ENCODE results near the gene METTL25B.
A peak's percentile ranks its signal among the peaks of the same experiment; 100 is the strongest.

Gene METTL25B

DNA sequence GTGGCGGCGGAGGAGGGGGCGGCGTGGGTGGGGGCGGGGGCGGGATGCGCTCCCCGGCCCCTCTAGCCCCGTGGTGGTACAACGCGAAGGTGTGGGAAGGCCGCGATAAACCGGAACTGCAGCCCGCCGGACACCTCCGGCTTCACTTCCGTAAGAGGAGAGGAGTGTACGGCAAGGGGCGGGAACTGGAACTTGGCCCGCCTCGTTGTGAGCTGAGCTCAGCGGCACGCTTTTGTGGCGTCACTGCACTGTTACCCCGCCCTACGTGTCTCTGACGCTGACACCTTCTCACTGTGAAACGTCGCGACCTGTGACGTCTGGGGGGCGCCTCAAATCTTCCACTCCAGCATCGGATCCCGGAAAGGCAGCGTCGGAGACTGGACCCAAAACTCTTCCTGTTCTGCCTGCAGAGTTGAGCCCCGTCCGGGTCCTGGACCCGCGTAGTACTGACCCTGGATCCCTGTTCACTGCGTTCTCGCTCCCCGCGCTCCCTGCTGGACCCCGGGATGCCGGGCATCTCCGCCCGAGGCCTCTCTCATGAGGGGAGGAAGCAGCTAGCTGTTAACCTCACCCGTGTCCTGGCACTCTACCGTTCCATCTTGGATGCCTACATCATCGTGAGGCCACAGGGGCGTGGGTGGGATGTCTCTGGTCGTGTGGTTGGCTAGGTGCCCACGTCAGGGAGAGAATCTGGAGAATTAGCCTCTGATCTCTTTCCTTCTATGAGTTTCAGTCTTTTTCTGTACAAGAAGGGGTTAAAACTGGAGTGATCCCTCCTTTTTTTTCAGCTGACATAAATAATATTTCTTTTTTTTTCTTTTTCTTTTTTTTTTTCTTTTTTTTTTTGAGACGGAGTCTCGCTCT, 562 bp downstream of the METTL25B start, which contains the start of gene ISG20L2:
TSS of gene ISG20L2 (minus strand) at position 168 of the 864 bp plus-strand sequence. CDS start 1,114 bp downstream, outside the sequence.
- DNase-seq, result peak; percentile 97 to 99 (median 99)

DNA sequence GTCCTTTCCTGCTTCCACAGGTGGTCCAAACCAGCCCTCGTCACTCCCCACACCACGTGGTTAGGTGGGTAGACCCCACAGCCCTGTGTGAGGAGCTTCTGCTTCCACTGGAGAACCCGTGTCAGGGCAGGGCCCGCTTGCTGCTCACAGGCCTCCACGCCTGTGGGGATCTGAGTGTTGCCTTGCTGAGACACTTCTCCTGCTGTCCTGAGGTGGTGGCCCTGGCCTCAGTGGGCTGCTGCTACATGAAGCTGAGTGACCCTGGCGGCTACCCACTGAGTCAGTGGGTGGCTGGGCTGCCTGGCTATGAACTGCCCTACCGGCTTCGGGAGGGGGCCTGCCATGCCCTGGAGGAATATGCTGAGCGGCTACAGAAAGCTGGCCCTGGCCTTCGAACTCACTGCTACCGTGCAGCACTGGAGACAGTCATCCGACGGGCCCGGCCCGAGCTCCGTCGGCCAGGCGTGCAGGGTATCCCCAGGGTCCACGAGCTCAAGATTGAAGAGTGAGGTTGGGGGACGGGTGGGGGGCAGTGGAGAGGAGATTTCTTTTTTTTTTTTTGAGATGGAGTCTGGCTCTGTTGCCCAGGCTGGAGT, 5.8 kb downstream of the METTL25B start:
- DNase-seq, result no peak

DNA sequence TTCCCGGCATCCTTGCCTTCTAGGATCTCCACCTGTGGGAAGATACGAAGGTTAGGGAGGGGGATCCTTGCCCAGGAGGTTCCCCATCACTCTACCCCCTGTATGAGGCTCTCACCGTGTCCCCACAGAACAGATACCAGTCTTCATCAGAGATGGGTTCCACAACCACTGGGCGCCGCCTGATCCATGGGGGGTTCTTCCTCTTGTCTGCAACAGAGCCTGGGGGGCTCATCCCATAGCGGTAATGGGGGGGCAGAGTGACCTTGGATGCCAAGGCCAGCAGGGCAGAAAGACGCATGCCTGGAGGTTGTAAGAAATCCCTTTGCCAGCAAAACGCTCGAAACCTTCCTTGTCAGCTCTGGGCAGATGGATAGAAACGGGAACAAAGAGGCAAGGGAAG, 10.1 kb downstream of the METTL25B start:
- DNase-seq, result no peak

DNA sequence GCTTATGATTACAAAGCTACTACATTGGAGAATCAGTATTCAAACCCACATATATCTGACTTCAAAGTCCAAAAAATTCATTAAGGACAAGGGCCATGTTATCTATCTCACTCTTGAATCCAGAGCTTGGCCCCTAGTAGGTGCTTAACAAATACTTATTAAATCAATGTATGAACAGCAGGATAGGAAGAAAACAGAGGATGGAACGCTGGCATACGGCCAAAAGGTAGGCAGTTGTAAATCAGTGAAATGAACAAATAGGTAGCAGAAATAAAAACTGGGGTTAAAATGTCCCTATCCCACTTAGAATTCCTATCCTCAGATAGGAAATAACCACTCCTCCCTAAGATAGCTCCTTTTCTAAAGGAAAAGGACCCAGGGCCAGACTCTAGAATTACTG, 10.6 kb downstream of the METTL25B start:
- no peak for DNase-seq

DNA sequence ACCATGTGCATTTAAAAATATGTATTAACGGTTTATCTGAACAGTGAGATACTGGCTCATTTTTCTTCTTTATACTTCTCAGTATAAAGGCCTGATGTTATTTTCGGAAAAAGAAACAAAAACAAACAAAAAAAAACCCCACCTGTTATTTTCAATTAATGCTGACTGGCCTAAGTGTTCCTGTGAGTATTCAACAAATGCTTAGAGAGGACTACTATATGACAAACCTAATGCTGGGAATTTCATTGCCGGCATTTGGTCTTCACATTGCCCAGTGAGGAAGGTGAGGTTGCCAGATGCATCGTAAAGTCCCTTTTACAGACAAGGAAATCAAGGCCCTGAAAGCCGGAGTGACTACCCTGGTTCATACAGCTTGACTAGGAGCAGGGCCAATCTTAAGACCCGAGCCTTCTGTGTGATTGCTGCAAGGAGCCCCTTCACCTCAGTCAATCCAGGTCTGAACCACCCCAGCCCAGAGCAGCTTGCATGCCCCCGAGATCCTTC, 12.0 kb downstream of the METTL25B start:
- DNase-seq, result no peak

DNA sequence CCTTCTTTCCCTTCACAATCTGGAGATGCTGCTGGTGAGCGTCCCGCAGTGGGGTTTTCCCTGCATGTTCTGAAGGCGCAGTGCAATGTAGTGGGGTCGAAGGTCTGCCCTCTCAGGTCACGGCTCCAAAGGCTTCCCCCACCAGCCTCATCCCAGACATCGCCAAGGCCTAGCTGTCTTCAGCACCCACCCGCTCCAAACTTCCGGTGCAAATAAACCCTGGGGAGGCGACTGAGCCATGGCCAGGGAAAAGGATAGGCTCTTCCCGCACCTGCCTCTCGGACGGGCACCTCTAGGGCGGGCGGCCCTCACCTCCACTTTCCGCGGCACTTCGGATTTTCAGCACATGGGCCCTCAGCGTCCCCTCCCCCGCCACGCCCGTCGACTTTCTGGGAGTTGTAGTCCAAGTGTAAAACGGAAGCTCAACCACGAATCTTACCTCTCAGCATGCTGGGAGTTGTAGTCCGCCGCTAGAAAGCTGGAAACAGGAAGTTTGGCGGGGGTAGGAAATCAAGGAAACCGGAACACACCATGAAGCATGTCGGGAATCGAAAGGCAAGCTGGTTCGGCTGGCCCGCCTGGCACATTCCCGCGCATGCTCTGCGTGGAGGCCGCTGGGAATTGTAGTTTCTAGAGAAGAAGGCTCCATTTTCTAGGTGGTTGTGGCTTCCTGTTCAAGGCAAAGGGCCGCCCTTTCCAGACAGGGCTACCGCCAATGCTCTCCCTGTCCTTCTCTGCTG, 12.6 kb downstream of the METTL25B start, which contains the start of gene MRPL24:
TSS of gene MRPL24 (minus strand) at position 348 of the 740 bp plus-strand sequence. CDS start 2,384 bp downstream, outside the sequence.
- peak; percentile 96 to 99 (median 99) for DNase-seq

DNA sequence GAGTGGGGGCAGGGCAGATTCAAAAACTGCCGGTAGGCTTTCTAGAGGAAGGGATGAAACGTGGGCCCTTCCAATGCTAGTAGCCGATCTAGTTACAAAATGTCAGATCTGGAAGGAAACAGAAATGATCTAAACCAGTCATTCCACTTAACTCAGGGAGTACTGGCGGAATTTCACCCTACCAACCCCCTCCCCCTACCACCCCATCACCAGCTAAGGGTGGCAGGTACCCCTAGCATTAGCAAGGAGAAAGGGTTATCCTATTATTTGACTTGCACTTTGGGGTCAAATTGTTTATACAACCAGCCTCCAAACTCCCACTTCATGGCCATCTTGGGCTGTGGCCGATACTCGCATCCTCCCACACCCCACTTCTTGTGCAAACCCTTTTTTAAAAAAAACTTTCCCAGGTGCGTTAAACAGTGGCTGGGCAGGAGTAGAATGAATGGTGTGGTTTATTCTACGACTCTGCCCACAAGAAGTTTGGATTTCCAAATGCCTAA, 13.3 kb downstream of the METTL25B start:
- no peak for DNase-seq

DNA sequence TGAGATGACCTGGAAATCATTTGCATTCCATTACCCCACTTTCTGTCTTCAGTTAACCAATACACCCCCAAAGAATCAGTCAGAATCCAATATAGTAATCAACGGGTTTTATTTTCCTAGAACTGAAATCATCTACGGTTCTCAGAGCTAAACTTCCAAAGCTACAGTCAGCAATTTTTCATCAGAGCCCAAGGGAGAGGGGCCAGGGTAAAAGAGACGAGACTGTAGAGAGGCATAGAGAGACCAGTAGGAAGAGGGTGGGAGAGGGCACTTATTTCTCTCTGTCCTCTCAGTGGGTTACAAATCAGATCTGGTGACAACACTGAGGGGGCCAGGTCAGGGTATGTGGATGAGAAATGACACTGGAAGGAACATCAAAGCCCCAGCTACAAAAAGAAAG, 13.7 kb downstream of the METTL25B start:
- DNase-seq, result no peak

DNA sequence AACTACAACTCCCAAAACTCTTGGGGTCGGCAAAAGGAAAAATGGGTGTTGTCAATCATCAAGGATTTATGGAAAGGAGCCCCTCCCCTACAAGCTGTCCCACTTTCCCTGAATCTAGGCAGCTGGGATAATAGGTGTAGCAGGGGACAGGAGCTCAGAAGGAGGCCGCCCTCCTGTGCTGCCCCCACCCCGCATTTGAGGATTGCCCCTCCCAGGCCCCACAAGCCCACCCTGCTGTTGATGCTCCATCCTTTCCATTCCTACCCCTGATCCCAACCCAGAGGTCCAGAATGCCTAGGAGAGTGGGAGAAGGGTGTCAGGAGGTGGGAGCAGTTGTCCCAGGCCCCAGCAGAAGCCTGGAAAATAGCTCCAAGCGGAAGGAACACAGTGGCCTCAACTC, 14.5 kb downstream of the METTL25B start:
- DNase-seq, result no peak

DNA sequence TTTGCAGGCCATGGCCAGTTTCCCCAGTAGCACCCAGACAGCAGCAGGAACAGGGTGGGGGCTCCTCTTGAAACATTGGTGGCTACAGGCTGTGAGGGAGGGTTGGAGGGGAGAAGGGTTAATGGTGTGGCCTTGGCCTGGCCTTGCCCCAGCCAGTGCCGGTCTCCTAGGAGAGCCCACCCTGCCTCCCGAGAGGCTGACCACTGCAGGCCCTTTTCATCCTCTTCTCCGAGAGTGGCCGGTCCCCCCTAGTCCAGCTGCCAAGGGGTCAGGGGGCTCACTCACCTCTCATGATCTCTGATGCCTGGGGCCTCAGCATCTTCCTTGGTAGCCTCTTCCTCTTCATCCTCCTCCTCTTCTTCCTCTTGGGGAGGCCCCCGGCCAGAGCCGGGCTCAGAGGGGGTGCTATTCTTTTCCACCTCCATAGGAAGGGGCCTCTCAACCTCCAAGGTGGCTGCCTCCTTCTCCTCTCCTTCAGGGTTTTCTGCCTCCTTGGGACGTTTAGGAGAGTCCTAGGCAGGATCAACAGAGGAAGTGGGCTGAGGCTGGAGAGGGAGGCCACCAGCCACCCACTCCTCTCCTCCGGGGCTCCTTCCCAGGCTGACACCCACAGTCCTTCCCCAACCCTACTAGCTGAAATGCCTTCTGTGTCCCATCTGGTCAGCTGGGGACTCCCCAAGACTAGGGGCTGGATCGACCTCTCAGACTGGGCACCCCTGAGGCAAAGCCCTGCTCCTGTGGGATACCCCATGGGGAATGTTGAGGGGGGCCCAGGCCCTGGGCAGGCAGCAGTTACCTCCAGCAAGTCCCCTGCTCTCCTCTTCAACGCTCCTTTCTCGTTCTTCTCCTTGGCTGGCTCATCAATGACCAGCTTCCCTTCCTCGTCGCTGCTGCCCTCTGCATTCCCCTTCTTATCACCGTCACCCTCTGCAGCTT, 15.4 kb downstream of the METTL25B start:
- peak in 1 of 3 donors; percentile 52 for DNase-seq

DNA sequence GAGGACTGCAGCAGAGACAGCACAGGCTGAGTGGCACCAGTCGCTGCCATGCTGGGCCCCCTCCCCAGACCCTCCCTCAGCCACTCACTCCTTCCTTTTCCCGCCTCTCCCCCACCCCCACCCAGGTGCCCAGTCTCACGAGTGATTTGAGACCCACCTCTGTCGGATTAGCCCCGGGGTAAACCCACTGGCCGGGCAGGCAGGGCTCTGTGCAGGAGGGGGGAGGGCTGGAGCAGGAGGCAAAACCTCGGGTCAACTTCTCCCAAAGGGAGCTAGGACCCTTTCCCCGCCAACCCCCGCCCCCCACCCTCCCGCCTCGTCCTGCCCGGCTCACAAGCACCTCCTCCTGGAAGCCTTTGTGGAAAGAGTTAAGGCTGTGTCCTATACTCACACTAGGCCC, 16.1 kb downstream of the METTL25B start:
- no peak for DNase-seq

DNA sequence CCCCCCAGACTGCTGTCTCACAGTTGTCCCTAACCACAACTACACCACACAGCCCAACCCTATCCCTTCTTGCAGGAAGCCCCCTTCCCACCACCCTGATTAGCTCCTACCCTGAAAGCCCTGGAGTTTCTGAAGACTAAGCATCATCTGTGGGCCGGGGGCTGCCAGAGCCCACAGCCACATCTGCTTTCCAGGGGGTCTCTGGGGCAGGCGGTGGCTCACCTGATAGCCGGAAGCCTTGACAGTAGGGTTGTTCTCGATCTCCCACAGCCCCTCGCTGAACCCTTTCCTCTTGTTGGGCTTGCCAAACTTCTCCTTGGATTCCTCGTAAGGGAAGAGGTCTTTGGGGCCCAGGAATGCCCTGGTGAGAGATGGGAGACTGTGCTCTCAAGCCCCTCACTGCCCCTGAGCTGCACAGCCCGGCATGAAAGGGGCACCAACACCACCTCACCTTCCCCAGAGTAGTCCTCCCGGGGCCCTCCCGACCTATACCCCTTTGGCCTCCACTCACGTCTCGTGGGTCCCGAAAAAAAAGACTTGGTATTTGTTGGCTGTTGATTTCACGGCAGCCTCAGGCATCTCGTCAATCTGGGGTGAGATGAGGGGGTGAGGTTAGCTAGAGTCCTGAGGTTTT, 16.6 kb downstream of the METTL25B start:
- no peak for DNase-seq

DNA sequence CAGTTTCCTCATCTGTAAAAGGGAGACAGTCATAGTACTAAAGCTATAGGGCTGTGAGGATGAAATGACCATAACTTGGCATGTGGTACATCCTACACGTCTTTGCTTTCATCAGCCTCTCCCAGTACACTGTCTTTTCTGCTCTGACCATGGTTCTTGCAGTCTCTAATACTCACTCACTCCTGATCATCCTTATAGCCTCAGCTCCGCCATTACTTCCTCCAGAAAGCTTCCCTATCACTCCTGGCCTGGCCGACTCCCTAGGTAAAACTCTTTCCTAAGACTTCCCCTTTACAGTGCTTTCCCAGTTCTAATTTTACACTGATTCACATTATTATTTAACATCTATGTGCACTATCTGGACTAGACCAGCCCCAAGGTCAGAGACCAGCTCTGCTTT, 17.6 kb downstream of the METTL25B start:
- DNase-seq, result peak in 1 of 3 donors; percentile 30

DNA sequence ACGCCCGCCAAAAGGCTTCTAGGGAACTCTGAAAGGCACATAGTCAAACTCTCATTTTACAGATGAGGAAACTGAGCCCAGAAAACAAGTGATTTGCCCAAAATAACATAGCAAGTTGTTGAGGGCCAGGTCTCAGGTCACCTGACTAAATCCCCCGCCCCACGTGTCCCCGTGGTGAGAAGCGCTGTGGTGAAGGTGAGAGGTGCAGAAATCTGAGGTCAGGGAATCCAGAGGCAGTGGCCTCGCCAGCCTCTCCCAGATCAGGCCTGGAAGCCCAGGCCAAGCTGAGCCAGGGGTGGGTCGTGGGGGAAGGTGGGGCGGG, 18.1 kb downstream of the METTL25B start:
- DNase-seq, result no peak

DNA sequence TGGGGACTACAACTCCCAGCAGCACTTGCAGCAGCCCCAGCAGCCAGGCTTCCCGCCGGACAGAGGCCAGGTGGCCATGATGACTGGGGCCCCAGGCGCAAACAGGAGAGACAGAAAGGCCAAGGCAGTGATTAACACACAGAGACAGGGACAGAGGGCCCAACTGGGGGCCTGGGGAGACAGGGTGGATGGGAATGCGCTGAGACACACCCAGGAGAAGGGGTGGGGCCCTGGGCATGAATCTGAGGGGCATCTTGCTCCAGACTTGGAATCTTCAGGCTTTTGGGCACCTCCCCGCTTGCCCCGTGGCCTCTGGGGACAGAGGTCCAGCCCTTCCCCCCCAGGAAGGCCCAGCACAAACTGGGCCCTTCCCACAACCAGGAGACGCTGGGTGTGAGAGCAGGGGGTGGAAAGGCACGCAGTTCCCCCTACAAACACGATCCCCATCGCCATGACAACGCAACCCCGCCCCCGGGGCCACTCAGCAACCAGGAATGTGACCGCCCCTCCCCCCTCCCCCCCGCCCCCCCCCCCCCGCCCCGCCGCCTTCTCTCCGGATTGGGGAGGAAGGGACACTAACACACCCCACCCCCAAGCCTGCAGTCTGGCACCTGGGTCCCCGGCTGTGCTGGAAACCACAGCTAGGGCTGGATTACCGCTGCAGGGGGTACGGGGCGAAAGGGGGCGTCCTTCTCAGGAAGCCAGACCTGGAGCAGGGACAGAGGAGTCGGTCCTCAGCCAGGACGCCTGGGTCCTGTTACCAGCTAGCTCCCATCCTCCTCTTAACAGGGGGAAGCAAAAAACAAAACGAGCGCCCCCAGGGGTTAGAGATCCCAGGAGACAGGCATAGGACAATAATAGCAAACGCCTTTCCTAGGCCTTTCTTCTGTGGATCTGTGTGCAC, 18.7 kb downstream of the METTL25B start:
- peak; percentile 65 to 86 (median 71) for DNase-seq

DNA sequence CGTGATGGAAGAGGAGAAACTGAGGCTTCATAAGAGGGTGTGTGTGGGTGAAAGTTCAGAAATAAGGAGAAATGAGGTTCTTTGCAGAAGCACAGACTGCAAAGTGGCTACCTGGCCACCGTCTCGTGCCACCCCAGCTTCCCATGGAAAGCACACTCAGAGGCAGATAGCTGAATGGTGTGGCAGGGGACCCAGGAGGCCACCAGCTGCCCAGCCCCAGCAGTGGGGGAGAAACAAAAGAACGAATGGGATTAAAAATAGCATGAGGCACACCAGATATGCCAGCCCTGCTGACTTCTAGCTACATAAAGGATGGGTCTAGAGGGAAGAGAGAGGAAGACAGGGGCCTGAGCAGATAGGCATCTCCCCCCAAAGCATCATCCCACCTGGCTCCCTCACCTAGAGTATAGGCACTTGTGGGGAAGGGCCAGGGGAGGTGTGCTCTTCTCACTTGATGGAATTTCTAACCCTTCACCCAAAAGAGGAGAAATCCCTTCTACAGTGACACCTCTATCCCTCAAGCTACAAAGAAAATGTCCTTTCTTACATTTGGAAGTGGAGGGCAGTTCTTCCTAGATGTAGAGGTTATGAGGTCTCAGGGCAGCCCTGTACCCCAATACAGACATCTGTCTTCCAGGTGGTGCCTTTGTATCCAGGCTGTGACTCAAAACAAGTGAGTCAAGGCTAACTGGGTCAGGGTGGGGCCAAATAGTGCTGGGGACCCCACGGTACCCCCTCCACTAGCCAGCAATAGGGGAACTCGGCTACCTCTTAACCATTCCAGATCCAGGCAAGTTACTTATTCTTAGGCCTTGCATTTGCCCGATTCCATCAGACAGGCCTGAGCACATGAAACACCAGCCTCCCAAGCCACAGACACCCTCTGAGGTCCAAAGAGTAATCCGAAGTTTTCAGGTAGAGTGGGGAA, 19.7 kb downstream of the METTL25B start:
- no peak for DNase-seq

DNA sequence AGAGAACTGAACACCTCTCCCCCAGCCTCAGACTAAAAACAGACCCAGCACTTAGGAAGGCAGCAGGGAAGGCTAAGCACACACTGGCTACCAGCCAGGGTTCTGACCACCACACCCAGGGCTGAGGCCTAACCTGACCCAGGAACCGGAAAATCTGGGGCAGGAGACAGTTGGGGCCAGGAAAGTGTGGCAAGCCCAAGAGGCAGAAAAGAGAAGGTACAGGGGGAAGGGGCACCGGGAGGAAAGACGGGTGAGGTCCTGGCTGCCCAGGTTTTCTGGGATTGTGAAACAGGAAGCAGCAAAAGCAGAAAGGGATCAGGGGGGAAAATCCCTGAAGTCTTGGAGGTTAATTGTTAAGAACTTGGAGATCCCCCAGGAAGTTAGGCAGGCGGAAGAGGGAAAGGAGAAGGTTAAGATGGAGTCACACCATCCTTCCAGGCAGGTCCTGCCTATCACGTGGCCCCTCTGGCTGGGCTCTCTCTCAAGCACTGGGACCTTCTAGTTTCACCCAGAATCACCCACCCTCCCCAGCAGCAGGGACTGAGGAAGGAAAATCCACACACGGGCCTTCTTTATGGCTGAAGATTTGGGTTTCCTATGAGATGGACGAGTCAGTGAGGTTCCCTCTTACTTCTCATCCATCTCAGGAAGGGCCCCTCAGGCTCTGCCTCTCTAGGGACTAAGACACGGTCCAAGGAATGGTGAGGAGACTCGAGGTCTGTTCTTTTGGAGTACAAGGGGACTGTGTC, 20.6 kb downstream of the METTL25B start:
- peak; percentile 89 to 95 (median 91) for DNase-seq

DNA sequence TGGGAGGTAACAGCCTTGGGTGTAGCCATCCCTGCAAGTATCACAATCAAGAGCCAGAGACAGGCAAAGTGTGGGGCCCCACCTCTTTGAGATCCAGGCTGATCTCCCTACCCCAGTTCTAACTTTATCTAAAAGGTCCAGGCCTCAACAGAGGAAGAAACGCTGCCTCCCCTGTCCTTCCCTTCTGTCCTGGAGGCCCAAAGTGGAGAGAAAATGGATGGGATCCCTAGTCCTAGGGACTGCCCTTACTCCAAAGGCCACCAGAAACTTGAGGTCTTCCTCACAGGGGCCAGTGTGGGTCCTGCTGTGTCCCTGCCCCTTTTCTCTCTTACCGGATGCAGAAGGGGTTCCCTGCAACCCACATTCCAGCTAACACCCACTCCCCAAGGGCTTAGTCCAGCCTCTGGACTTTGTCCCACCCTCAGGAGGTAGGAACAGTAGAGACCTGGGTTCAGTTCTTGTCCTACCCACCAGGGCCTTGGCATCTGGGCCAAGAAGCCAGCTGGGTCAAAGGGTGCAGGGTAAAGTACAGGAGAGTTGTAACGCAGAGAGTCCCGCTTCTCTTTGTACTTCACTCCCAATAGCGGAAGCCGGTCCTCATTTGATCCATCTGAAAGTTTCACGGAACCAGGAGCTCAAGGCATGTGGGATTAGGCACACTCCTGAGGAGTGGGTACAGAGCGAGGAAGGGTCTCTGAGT, 21.3 kb downstream of the METTL25B start:
- peak in 1 of 3 donors; percentile 40 for DNase-seq
